ENCODE results near the gene CACTIN. TPM values are rescaled to one million over a fixed set of nuclear protein-coding genes. Genes with fewer than 3 reads are reported as not detected.
"Not testable (repeated sequence)": the region's sequence is repeated elsewhere in the genome, so short reads cannot be mapped to it uniquely, and the experiment has no call there.

CACTIN gene
- 10 to 100 TPM; 17.8 to 30.4 (median 22.2) TPM for polyA plus RNA-seq (ENCODE audit: insufficient read length in 4 of 4)

DNA sequence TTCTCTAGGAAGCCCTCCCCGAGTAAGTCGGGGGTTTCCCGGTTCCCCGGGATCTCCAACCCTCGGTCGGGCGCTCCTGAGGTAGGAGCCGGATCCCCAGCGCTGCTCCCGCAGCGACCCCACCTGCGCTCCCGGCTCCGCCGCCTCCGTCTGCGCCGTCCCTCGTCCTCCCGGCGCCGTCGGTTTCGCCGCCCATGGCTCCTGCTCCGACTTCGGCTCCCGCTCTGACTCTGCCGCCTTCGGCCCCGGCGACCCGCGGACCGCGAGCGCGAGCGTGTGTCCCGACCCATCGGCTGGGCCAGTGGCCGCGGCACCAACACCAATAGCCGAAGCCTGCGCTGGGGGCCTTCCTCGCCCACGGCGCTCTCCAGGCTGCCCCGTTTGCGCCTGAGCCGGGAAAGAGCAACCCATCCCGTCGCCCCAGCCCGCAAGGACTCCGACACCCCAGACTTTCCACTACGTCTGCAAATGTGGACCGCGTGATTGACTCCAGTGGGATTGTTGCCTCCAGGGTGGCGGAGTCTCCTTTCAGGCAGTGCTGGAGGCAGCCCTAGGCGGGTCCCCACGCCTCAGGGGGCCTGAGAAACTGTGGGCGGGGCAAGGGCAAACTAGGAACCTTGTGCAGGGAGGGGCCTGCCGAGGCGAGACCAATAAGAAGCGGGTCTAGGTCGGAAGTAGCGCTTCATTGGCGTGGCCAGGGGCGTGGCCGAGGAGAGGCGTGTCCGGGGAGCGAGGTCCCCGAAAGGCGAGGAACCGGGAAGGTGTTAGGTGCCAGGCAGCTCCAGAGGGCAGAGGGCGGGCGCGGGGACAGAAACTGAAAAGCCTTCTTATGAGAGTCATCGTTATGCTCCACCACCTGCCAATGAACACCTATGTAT, at the start of gene CACTIN:
Gene CACTIN, minus strand, starts transcription at position 318 of the 878 bp plus-strand sequence. Its CDS starts 28 bp downstream, at position 290.
- peak; percentile 93 to 95 (median 94) for DNase-seq (ENCODE audit: low read depth in 4 of 4, low spot score in 3 of 4)

DNA sequence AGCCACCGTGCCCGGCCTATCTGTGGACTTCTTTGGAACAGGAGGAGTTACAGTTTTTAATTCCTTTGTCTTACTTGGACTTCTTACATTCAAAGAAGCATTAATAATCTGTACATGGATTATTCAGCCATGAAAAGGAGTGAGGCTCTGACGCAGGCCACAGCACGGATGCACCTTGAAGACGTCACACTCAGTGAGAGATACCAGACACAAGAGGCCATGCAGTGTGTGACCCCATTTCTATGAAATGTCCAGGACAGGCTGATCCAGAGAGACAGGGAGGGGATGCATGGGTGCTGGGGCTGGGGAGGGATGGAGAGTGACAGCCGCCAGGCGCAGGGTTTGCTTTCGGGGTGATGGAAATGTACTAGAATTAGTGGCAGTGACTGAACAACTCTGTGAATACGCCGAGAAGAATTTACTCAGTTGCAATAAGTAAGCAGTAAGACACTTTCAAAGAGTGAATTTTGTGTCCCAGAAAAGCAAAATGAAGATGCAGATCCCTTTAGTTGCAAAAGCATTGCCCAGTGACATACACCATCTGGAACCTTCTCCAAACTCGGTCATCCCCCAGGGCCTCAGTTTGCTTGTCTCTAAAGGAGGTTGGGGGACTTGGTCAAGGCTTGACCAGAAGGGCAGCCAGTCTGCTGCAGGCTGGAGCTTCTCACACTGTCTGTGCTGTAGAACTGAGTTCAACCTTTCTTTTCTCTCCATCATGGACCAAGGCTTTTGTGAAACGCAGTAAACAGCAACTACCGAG, 48.4 kb upstream of the CACTIN start:
- DNase-seq (ENCODE audit: low read depth in 4 of 4, low spot score in 3 of 4): no peak

DNA sequence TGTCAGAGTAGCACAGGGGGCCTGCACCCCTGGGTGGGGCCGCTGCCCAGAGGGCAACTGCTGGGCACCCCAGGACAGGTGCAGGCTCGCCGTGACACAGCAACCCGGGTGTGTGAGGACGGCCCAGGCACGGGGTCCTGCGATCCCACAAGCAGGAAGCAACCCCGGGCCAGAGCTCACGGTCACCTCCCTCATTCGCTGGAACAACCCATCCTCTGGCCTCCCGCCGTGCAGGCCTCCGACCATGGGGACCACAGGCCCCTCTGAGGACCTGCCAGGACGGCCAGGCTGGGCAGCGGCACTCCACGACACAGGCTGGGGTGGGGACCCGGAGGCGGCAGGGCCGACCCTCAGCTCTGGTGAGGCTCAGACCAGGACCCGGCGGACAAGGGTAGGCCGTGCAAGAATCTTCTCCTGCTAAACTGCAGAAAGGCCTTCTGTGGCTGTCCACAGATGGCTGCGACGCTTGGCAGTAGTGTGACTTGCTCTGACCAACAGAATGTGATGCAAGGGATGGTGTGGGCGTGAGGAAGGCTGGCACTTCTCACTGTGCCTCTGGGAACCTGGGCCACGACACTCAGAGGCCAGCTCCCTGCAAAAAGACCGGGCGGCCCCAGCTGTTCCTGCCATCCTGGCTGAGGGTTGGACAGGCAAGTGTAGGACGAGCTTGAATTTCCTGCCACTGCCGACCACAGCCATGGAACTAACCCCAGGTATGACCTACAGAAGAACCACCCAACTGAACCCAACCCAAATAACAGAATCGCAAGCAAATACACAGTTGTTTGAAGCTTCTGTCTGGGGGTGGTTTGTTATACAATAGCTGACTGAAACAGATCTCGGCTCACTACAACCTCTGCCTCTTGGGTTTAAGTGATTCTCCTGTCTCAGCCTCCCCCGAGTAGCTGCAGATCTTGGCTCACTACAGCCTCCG, 47.2 kb upstream of the CACTIN start:
- no peak for DNase-seq (ENCODE audit: low read depth in 4 of 4, low spot score in 3 of 4)

DNA sequence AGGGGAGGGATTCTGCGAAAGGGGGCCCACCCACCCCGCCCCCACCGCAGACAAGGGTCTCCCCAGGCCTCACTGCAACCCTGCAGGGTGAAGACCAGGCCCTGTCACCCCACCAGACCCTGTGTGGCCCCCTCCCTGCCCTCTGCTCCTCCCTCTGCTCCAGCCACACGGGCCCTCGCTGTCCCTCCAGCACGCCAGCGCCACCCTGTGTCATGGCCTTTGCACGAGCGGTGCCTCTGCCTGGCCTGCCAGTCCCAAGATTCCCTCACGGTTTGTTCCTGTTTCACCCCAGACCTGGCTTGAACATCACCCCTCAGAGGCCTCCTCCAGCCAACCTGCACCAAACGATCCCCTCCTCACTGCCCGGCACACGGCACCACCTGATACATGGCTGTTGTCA, 46.4 kb upstream of the CACTIN start:
- DNase-seq (ENCODE audit: low read depth in 4 of 4, low spot score in 3 of 4): no peak

DNA sequence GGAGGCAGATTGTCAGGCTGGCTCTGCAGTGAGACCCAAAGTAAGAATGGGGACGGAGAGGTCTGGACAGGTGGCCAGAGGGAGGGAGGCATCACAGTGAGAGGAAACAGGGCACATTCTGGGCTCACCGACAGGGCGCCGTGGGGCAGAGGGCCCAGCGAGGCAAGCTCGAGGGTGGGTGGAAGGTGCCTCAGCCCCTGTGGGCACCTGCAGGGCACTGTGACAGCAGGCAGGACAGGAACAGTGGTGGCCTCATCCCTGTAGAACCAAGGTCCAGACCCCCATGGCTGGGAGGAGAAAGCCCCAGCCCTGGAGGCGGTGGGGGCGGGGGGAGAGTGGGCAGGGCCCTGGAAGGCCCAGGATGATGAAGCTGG, 46.0 kb upstream of the CACTIN start:
- no peak for DNase-seq (ENCODE audit: low read depth in 4 of 4, low spot score in 3 of 4)

DNA sequence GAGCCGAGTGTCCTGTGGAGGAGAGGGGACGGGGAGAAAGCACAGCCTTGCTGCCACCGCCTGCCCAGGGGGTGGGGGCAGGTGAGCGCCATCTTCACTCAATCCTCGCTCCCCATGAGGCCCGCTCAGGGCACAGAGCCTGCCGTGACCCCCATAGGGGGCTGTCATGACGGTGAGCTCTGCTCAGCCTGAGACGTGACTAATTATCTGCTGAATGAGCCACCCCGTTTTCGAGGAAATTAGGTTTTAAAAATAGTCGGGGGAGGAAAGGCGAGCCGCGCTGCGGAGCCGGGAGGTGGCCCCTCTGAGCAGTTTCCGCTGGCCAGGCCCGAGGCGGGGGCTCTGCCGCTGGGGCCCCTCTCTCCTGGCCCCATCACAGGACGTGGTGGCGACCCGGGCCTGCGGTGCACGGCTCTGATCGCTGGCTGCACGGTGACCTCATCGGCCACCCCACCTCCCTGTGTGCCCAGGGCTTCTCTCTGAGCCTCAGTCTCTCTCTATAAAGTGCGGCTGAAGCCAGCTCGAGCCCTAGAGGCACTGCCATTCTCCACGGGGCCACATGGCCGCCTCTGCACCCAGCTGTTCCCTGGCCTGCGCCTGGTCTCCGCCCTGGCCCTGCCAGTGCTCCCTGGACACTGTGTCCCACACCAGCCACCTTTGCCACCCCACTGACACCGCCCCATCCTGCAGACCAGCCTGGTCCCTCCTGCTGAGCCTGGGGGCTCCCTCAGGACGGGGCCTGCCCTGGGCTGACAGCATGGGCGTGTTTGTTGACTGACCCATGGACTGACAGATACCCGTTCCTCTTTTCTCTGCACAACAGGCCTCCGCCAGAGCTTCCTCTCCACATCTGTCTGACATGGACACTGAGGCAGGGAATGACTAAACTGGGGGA, 45.3 kb upstream of the CACTIN start:
- DNase-seq (ENCODE audit: low read depth in 4 of 4, low spot score in 3 of 4): no peak

DNA sequence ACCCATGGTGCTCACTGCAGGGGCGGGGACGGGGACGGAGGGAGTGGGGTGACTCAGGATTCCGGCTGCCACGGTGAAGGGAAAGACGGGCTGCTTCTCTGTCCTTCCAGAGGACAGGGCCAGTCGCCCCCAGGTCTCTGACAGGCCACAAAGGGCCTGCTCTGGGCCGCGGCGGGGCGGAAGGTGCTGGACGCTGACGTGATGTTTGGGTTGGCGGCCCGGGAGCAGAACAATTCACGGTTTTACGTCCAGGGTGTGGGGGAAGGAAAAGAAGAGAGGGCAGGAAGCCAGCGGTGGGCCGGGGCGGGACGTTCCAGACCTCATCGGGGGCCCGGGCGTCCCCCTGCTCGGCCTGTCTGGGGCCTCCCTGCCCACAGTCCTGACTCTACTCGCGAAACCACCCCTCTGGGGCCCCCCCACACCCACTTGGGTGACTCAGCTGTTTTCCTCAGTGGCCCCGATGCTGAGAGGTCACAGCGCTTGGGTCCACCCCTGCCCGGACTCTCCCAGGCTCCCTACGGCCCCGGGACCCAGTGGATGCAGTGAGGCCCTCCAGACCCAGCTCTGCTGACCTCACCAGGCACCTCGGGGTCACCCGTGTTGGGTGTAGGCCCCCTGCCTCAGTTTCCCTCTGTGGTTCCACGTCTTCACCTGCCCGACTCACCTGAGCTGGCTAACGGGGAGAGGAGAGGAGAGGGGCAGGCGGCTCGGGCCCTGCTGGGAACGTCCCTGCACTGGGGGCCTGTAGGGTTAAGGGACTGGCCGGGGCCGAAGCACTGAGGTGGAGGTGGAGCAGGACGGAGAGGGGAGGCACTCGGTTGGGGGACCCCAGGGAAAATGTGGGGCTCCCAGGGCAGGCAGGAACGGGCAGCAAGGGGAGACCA, 44.4 kb upstream of the CACTIN start:
- DNase-seq (ENCODE audit: low read depth in 4 of 4, low spot score in 3 of 4): no peak

DNA sequence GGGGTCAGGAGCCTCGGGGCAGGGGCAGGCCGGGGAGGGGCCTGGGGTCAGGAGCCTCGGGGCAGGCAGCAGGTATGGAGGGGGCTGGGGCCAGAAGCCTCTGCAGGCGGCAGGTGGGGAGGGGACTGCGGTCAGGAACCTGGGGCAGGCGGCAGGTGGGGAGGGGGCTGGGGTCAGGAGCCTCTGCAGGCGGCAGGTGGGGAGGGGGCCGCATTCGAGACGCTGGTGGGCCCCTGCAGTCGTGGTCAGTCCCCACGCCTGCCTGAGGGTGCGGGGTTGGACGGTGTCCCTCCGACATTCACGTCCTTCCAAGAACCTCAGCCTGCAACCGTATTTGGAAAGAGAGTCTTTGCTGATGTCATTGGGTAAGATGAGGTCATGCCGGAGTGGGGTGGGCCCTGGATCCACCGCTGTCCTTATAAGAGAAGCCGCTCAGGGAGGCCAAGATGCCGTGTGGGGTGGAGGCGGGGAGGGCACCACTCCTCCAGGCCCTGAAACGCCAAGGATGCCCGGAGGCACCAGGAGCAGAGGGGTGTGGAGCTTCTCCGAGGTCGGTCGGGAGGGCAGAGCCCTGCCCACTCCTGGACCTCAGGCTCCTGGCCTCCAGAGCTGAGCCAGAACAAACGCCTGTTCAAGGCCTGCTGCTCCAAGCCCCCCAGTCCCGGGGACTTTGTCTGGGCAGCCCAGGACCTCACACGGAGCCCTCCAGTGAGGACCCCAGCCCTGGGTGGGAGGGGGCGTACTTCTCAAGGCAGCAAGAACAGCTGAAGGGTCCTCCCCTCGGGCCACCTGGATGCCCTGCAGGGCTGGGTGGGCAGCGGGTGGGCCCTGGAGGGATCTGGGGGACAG, 43.6 kb upstream of the CACTIN start:
- no peak for DNase-seq (ENCODE audit: low read depth in 4 of 4, low spot score in 3 of 4)

DNA sequence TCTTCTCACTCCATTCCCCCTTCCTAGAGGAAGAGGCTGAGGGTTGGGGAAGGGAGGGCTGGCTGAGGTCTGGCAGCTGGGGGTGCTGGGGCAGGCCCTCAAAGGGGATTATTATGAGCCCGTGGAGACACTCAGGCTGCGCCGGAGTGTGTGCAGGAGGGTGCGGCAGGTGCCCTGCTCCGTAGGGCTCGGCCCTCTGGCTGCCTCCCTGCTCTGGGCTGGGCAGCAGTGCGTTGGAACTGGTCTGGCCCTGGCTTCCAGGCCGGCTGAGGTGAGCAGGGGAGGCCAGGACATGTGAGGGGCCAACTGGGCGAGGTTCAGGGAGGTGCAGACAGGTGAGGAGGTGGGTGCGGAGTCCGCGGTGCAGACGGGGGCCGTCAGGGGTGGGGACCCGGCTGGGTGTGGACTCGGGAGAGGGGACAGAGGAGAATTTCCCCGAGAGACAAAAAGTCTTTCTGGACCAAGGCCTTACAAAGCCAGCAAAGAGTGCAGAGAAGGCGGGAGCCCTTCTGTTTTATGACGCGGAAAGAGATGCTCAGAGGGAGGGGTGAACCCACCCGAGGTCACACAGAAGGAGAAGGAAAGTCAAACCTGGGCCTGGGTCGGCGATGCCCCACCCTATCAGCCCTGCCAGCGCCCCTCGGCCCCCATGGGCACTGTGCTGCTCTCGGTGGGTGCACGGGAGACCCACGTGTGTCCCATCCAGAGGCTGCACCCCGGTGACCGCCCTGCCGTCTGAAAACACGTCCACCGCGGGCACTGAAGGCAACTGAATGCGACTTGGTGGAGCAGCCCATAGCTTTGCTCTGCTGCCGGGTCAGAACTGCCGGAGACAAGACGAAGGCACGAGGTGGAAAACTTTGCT, 42.7 kb upstream of the CACTIN start:
- no peak for DNase-seq (ENCODE audit: low read depth in 4 of 4, low spot score in 3 of 4)

DNA sequence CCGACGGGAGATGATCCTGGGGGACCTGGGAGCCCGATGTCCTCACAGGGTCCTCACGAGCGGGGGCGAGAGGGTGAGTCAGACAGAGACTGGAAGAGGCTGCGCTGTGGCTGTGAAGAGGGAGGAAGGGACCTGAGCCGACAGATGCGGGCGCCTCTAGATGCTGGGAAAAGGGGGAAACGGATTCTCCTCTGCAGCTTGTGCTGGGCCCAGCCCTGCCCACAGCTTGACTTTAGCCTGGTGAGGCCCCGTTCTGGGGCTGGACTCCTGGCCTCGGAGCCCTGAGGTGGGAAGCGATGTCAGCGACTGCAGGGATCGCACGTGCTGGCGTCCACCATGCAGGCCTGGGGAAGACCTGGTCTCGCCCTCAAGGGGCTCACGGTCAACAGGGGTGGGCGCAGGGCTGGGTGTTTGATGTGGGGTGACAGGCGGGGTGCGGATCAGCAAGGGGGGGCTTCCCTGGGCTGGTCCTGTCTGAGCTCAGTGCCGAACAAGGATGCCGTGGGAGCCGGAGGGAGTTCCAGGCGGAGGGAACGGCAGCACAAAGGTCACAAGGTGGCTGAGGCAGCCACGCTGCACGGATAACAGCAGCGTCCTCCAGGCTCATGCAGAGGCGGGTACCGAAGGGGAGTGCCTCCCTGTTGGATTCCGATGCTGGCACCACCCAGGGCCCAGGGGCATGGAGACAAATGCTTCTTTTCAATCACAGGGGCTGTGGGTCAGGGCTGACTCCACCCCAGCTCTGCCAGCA, 41.9 kb upstream of the CACTIN start:
- no peak for DNase-seq (ENCODE audit: low read depth in 4 of 4, low spot score in 3 of 4)

DNA sequence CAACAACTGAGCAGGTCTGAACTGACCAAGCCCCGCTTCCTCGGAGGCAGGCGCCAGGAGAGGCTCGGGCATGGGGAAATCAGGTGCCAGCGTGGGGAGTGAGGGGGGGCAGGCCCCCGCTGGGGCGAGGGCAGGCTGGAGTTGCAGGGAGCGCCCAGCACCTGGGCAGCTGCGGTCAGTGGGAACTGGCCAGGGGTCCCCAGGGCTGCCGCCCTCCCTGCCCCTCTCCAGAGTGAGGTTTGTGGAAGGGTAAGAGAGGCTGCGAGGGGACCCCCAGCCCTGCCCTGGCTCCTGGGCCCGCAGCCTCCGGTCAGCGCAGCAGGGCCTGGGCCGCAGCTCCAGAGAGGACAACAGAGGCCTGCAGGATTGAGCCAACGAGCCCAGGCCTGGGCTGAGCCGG, 41.2 kb upstream of the CACTIN start:
- DNase-seq (ENCODE audit: low read depth in 4 of 4, low spot score in 3 of 4): no peak

DNA sequence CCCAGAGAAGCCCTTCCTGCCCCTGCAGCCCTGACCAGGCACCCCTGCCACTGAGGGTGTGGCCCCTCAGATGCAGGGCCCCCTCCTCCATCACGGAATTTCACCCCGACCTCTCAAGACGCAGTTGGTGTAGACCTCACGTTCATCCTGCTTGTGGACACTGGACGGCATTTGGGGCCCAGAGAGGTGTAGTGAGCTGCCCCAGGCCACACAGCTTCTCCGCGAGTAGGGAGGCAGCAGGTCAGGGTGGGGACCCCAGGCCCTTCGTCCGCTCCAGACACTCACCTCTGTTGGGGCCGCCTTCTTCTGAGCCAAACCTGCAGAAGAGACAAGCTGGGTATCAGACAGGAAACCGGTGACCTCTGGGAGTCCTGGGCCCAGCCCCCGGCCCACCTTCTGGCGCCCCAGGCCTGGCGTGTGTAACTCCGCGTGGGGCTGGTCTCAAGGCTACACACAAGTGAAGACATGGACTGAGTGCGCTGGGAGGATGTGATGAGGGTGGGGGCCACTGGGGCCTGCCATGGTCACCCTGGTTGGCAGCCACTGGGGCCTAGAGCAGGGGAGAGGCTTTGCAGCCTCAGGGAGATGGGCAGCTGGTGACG, 40.5 kb upstream of the CACTIN start:
- DNase-seq (ENCODE audit: low read depth in 4 of 4, low spot score in 3 of 4): no peak

DNA sequence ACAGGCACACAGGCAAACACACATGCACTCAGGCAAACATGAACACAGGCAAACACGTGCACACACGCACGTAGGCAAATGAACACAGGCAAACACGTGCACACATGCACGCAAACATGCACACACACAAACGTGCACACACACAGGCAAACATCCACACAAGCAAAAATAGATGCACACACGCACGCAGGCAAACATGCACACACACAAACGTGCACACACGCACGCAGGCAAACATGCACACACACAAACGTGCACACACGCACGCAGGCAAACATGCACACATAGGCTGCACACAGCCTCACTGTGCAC, 39.9 kb upstream of the CACTIN start:
- not testable (repeated sequence) for DNase-seq (ENCODE audit: low read depth in 4 of 4, low spot score in 3 of 4)

DNA sequence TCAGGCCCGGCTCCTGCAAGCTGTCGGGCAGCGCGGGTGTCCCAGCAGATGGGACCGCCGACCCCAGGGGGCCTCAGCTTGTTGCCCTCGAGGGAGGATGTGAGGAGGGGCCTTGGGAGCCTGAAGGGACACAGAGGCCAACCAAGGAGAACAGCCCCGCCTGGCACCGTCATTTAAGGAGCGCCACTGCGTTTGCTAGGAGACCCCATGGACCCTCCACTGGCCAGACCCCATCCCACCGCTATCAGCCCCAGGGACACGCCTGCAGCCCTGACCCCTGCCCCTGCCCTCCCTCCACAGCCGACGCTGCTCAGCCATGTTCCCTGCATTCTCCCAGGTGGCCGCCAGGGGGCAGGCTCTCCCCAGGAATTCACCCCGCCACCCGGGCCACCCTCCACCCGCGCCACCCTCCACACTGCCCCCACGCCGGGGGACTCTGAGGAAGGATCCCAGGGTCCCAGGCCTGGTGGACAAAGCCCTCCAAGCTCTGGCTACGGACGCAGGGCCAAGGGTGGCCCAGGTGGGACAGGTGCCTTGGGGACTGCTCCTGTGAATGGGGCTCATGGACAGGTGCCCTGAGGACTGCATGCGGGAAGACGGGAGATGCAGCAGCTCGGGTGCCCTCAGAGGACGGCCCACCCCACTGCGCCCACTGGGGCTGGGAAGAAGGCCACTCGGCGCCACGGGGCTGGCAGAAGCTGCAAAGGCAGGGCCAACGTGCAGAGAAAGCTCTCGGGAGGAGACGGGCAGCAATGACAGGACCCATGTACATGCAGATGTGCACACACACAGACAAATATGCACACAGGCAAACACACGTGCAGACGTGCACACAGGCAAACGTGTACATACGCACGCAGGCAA, 39.3 kb upstream of the CACTIN start:
- no peak for DNase-seq (ENCODE audit: low read depth in 4 of 4, low spot score in 3 of 4)

Data from left renal pelvis (tissue), 4 donors.